IPS DF 4.7 (cell line): ENCODE results near the gene EXT2.

Experiments used
- DNase-seq: peaks from one replicate; pipeline ENCODE4 v3.0.0-alpha.2; 2013; ENCODE audit warnings: low spot score; ENCODE audit errors: extremely low read depth

The EXT2 gene

GRCh38 chr11:44085330-44085729, 10.1 kb upstream of the EXT2 start:
- no peak for DNase-seq

DNA sequence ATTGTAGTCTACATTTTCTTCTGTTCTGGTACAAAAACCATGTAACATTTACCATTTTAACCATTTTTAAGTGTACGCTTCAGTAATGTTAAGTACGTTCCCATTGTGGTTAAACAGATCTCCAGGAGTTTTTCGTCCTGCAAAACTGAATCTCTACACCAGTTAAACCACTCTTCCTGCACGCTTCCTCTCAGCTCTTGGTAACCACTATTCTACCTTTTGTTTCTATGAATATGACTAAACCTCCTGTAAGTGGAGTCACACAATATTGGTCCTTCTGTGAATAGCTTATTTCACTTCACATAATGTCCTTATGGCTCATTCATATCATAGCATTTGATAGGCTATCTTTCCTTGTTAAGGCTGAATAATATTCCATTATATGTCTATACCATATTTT, 7.1 kb upstream of the EXT2 start:
- no peak for DNase-seq

- no peak for DNase-seq
Observed at GRCh38 chr11:44088871-44089270, 6.6 kb upstream of the EXT2 start.

- no peak for DNase-seq
Observed at GRCh38 chr11:44090539-44090938, 4.9 kb upstream of the EXT2 start.

DNA sequence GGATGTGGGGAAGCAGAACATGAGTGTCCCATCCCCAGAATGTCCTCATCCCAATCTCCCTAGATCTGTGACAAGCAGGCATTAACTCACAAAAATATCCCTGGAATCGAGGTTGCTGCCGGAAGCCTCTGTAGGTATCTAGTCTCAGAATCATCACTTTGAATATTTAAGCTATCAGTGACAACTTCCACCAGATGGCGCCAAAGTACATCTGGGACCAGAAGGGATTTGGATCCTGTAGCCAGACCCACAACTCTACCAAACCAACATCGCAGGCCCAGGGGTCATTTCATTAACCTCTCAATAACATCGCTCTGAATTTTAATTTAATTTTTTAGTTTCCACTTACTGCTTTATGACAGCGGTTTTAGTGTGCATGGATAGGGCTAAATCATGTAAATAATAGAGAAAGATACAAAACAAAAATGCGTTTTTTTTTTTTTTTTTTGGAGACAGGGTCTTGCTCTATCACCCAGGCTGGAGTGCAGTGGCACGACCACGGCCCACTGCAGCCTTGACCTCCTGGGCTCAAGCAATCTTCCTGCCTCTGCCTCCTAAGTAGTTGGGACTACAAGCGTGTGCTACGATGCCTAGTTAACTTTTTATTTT, 1.1 kb upstream of the EXT2 start:
- DNase-seq = no peak

GRCh38 chr11:44096360-44097185, 1.1 kb downstream of the EXT2 start:
- DNase-seq = no peak

- no peak for DNase-seq
Observed at GRCh38 chr11:44097821-44098220, 2.3 kb downstream of the EXT2 start.

- DNase-seq = no peak
Observed at GRCh38 chr11:44101098-44101497, 5.6 kb downstream of the EXT2 start.

- DNase-seq = no peak
Observed at GRCh38 chr11:44104481-44105294, 9.2 kb downstream of the EXT2 start.

GRCh38 chr11:44108260-44108659, 12.8 kb downstream of the EXT2 start:
- no peak for DNase-seq

GRCh38 chr11:44110231-44110679, 14.8 kb downstream of the EXT2 start:
- DNase-seq = no peak

GRCh38 chr11:44112091-44112821, 16.8 kb downstream of the EXT2 start:
- DNase-seq = no peak

DNA sequence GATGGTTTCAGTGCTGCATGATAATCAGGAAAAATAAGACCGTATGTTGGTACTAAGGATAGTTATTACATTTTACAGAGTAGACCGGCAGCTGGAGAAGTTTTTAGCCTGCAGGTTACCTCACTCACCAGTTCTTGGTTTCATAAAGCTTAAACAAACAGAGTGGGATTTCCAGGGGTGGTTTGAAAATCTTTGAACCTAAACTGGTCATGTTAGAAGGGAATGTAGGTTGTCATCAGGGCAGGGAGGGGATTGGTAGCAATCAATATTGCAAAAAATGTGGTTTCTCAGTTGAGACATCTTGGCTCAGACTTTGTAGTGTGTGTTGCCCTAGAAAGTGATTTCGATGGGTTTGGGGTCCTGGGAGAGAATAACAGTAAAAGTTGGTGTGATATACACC, 17.5 kb downstream of the EXT2 start:
- no peak for DNase-seq

DNA sequence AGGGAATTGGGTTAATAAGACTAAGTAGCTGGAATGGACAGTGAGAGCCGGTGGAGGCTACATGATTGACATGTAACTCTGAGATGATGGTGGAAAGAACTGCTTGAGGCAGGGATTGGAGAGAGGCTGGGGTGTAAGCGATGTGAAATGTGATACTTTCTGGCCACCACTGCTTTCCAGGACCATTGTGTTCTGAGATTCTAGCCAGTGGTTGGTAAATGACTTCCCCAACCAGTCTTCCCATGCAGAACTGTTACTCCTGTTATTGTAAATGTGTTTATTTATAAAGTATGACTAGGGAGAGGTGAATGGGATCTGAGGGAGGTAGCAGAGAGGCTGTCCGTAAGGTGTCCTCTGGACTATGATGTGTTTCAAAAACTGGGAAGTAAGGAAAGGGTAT, 18.1 kb downstream of the EXT2 start:
- no peak for DNase-seq

- DNase-seq = no peak
Observed at GRCh38 chr11:44116234-44116830, 20.9 kb downstream of the EXT2 start.

DNA sequence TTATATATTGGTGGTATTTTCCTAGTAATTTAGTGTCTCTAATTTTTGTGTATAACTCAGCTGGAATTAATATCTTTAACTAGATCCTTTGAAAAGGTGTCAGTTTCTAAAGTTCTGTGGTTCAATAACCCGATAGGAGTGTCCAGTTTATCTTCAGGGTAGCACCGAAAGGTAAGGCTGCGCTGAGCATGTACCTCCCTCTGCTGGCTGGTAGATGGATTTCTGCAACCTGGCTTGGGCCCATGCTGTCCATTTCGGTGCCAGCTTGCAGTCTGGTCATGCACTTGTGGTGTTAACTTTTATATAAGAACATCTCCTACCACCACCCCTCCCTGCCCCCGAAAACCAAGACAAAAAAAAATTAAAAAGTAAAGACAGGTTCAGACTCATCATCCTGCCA, 24.7 kb downstream of the EXT2 start:
- no peak for DNase-seq

DNA sequence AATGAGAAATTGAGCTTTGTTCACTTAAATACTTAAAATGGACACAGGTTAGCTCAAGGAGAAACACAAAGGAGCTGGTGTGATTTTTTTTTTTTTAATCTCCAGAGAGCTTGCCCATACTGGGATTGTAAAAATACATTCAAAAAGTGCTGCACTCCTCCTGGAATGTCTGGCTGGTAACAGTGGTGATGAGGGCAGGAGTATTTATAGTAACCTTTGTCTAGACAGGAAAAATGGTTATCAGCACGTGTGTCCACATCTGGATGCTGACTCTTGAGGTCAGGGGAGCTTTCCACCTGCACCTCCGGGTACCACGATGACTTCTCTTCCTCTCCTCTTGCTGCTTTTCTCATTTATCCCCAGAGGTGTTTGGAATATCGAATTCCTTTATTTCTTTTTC, 30.1 kb downstream of the EXT2 start:
- no peak for DNase-seq

GRCh38 chr11:44126304-44126703, 30.8 kb downstream of the EXT2 start:
- DNase-seq = no peak

DNA sequence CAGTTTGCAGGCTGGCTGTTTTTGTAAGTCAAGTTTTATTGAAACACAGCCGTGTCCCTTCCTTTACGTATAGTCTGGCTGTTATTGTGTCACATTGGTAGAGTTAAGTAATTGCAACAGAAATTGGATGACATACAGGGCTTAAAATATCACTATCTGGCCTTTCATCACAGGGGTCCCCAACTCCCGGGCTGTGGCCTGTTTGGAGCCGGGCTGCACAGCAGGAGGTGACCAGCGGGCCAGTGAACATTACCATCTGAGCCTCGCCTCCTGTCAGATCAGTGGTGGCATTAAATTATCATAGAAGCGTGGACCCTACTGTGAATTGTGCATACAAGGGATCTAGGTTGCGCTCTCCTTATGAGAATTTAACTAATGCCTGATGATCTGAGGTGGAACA, 31.7 kb downstream of the EXT2 start:
- DNase-seq = no peak

GRCh38 chr11:44128729-44129128, 33.3 kb downstream of the EXT2 start:
- DNase-seq = no peak

DNA sequence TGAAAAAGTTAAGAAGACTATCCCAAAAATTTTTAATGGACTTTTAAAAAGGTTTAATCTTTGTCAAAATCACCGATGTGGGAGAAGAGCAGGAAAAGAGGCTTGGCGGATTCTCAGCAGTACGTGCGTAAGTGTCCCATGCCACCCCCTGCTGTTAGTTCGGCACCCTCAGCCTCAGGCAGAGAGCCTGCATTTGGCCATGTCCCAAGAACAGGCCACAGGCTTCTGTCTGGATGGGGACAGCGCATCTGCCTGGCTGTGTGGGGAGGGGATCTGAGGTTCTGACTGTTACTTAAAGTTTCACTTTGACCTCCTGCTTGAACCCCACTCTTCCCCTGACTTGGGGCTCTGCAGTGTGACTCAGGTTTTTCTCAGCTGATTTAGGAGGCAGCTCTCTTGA, 35.3 kb downstream of the EXT2 start:
- no peak for DNase-seq
